Colon (tissue), 2 donors: ENCODE measurements around the gene PCNA.

Experiments
- FAIRE-seq: peaks from 2 replicates; lab custom pipeline; 2012; peaks lifted over from hg19 to GRCh38; lab: Jason Lieb, UNC
- donor health status: control.
- donor health status: control.

PCNA gene

DNA sequence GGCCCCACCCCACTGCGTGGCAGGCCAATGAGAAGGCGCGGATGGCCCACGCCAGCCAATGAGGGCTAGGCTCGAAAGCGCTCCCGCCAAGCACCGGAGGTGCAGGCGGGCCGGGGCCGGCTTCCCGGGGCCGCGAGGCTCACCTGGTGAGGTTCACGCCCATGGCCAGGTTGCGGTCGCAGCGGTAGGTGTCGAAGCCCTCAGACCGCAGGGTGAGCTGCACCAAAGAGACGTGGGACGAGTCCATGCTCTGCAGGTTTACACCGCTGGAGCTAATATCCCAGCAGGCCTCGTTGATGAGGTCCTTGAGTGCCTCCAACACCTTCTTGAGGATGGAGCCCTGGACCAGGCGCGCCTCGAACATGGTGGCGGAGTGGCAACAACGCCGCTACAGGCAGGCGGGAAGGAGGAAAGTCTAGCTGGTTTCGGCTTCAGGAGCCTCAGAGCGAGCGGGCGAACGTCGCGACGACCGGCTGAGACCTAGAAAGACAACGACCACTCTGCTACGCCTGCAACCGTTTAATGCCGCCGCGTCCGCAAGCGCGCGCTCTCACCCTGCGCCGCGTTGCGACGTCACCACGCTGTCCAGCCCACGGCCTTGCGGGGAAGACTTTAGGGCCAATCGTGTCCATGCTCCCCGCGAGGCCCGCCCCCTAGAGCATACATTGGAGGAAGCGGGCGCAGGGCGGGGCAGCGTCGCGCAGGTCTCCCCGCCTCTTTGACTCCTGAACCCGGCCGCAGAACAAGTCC is at the start of gene PCNA:
PCNA (minus strand) TSS at position 524 of the 750 bp plus-strand sequence; CDS start at position 364, 160 bp downstream.
- FAIRE-seq: peak; percentile 47

GRCh38 chr20:5168651-5169396 is 49.1 kb upstream of the PCNA start:
- no peak for FAIRE-seq

GRCh38 chr20:5164645-5165625 is 45.2 kb upstream of the PCNA start:
- no peak for FAIRE-seq

- FAIRE-seq: no peak
Measured at GRCh38 chr20:5161536-5162164, 41.9 kb upstream of the PCNA start.

DNA sequence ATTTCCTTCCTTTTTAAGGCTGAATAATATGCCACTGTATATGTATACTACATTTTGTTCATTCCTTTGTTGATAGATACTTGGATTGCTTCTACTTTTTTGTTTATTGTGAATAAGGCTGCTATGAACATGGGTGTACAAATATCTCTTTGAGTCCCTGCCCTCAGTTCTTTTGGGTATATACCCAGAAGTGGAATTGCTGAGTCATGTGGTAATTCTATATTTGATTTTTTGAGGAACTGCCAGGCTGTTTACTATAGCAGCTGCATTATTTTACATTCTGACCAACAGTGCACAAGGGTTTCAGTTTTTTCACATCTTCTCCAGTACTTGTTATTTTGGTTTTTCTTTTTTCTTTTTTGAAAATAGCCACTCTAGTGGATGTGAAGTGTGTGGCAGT is 41.1 kb upstream of the PCNA start:
- FAIRE-seq: no peak

DNA sequence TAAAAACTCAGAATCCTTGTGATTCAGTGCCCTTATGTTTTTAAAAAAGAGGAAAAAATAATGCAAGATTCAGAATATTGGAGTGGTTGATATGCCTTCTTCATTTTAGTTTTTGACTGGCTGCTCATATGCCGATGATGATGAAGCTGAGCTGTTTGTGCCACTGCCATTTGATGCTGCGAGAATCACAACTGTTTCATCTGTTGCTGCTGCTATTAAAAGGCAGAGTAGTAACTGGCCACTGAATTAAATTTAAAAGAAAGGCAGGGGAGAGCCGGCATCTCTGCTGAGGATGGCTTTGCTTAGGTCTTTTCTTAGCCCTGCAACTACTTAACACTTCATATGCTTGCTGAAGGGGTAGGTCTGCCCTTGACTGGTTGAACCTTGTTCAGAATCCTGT is 40.2 kb upstream of the PCNA start:
- no peak for FAIRE-seq

DNA sequence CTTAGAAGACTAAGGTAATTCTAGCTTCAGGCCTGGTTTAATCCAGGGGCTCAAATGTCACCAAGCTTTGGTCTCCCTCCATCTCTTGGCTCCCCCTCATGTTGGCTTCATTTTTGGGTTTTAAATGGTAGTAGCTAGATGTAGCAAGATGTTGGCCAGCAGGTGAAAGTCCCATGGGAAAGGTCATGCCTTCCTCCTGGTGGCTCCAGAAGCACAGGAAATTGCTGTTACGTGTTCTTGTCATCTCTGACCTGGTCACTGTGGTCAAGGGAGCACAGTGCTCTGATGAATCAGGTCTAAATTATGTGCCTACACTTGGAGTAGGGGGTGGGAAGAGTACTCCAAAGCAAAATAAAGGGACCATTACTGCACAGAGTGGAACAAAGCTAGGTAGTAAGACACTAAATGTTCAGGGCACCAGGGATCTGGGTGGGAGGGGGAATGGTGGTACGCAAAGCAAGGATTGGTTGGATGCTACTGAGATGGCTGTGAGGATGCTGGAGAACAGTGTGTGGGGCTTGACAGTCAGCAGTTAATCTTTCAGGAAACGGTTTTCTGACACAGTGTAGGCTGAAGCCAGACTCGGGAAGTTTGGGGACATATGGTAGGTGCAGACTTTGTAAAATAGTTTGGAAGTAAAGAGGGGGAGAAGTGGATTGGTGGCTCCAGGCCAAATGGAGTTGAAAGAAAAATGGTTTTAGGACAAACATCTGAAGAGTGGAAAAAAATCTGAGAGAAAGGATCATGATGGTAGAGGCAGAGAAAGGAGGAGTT is 37.1 kb upstream of the PCNA start:
- no peak for FAIRE-seq

DNA sequence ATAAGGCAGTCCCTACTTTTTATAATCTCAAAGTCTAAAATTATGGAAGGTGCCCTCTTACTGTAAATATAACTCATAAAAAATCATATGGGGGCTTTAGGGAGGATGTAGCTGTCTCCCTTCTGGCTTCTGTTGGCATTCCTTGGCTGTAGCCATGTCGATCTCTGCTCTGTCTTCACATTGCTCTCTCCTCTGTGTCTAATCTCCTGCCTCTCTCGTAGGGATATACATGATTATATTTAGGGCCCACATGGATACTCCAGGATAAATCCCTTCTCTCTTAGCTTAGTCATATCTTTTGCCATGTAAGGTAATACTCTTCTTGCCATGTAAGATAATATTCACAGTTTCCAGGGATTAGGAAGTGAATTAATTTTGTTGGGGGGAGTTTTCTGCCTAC is 35.6 kb upstream of the PCNA start:
- no peak for FAIRE-seq

DNA sequence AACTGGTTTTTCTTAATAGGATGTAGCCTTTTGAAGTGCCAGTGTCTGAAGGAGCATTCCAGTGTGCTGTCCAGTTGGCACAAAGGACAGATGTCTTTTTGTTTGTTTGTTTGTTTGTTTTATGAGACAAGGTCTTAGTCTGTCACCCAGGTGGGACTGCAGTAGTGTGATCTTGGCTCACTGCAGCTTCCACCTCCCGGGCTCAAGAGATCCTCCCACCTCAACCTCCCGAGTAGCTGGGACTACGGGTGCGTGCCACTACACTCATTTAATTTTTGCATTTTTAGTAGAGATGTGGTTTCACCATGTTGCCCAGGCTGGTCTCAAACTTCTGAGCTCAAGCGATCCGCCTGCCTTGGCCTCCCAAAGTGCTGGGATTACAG is 34.8 kb upstream of the PCNA start:
- no peak for FAIRE-seq

- FAIRE-seq: no peak
Measured at GRCh38 chr20:5153612-5154542, 34.1 kb upstream of the PCNA start.

DNA sequence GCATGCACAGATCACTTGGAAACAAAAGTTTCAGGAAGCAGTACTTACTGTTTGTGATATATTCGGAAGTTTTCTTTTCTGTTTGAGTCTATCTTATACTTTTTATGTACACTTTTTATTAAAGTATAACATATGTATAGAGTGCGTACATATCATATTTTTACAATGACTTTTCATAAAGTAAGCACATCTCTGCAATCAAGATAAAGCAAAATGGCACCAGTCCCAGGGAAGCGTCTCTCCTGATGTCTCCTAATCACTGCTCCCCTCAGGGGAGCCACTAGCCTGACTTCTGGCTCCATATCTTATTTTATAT is 33.4 kb upstream of the PCNA start:
- no peak for FAIRE-seq

GRCh38 chr20:5150226-5151076 is 30.7 kb upstream of the PCNA start:
- FAIRE-seq: no peak

GRCh38 chr20:5149892-5150225 is 30.1 kb upstream of the PCNA start:
- no peak for FAIRE-seq

DNA sequence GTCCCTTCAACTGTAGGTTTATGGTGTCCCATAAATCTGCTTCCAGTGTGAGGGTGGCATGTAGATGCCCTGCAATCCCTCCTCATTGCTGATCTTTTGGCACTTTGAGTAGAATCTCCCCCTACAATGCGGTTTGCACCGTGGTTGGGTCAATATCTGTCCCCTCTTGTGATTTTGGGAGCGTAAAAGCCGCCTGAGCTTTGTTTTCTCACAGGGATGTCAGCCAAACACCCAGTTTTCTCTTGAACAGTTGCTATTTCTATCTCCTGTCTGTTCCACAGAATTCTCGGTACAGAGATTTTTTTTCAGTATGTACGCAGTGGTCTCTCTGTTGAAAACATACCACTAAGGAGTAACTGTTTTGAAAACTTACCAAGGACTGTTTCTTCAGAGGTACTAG is 28.8 kb upstream of the PCNA start:
- no peak for FAIRE-seq

DNA sequence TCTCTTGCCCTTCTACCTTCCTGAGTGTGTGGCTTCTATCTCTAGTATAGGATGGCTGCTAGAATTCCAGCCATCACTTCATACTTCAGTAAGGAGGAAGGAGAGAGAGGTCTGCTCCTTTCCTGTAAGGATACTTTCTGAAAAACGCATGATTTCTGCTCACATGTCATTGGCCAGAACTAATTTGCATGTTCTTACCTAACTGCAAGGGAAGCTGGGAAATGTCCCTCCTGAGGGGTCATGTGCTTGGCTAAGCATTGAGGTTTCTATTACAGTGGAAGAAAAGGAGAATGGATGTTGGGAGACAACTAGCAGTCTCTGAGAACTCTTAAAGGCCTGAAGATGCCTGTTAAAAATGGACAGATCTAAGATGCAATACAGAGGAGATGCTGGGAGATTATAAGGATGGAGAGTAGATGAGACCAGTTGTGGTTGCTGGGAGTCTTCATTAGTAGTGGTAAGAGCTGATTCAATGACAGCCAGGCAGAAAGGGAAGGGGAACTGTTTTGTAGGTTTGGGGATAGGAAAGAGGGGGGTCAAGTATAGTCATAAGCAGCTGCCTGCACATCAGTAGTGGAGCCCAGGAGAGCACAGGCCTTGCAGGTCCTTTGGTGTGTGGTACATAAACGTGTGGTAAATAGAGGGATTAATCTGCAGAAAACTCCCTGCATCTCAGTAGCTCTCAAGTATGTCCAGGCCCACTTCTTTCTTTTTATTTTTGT is 27.3 kb upstream of the PCNA start:
- FAIRE-seq: no peak

DNA sequence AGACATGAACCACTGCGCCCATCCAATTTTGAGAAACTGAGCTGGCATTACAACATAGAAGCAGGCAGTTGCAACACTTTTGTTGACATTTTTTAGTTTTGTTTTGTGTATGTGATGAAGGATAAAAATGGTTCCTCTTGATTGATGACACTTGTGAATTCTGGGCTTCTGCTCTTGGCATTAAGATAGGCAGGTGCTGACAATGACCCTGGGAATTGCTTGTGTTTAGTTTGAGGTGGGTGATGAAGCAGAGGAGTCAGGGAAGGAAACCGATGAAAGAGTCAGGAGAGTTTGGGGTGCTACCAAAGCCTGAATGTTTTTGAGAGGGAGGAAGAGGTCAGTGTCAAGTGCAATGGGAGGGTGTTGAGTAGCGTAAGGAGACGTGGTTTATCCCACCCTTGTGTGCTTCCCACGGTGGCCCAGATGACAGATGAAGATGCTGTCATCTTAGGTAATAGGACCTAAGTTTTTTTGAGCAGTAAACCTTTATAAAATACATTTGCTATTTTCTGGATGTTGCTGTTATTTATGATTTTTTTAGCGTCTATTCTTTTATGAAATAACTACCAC is 26.4 kb upstream of the PCNA start:
- FAIRE-seq: no peak

DNA sequence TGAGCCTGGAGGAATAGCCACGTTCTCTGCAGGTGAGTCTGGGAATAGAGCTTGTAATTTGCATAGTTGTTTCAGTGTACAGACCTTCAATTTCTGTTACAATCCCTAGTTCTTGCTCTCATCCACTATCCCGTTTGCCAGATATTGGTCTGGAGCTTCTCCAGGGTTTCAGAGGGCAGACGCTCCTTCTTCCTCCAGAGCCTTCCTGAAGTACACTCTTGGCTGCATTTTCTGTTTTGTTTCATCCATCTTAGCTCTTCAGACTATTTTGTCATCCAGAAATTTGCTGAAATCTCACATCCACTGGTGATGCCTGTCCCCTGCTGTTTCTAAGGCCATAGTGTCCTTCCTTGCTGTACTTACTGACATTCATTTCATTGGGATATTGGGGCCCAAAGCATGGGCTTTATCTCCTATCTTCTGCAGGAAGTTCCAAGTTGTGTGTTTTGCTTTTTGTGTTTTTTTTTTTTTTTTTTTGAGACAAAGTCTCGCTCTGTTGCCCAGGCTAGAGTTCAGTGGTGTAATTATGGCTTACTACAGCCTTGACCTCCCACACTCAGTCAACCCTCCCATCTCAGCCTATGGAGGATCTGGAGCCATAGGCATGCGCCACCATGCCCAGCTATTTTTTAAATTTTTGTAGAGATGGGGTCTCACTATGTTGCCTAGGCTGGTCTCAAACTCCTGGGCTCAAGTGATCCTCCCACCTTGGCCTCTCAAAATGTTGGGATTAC is 25.8 kb upstream of the PCNA start:
- FAIRE-seq: no peak

GRCh38 chr20:5143851-5144250 is 24.1 kb upstream of the PCNA start:
- FAIRE-seq: no peak
